Measurements from ENCODE around the gene TPCN2.
"Not testable (repeated sequence)": the region's sequence is repeated elsewhere in the genome, so short reads cannot be mapped to it uniquely, and the experiment has no call there.

TPCN2 gene

DNA sequence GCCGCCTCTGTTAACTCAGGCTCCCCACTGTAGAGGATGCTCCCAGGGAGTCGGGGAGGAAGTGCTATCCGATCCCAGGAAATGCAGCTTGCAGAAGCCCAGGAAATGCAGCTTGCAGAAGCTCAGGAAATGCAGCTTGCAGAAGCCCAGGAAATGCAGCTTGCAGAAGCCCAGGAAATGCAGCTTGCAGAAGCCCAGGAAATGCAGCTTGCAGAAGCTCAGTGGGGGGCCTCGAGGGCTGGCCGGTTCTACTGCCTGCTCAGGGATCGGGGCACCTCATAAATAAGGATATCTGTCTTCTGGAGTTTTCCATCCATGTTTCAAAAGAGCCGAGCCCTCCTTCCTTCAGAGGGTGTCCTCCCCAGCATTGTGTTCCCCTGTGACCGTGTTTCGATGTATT is 81.9 kb downstream of the TPCN2 start:
- no peak for DNase-seq (ENCODE audit: low spot score)

GRCh38 chr11:69131121-69131566 is 82.4 kb downstream of the TPCN2 start:
- DNase-seq (ENCODE audit: low spot score): no peak

DNA sequence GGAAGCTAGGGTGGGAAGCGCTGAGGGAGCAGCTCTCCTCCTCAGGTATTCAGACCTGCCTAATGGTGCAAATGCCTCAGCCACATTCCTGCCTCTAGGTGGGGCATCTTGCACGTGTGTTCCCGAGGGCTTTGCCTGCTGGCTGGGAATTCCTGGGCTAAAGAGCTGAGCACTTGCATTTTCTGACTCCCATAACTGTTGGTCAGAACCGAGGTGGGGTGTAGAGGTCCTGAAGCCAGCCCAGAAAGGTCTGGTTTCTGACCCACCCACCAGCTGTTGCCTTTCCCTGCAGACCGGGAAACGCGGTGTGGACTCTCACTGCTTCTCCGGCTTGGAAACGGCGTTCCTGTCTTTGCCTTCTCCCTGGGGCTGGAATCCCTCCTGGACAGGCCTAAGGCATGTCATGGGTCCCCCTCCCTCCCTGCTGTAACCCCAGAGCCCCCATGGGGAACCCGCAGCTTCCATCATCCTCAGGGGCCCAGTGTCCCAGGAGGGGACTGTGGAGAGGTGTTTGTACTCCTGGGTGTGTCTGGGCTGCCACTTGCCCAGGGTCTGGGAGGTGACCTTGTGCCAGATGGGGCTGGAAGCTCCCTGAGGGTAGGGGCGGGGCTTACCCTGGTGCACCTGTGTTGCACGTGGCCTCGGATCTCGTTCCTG is 83.0 kb downstream of the TPCN2 start:
- peak; percentile 62 for DNase-seq (ENCODE audit: low spot score)

DNA sequence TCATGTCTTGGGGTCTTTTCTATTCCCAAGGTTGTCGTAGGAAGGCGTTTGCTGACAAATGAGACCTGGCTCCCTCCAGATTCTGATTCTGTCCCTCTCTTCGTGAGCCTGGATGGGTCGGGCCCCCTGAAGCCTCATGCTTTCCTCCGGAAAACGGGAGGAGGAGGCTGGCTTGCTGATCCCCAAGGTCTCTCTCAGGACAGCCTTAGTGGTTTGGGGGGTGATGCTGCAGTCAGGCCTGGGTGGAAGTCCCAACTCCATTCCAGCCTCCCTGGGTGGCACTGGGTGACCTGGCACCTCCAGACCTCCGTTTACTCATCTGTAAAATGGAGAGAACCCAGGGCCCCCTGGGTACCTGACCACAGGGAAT is 83.6 kb downstream of the TPCN2 start:
- DNase-seq (ENCODE audit: low spot score): no peak

- DNase-seq (ENCODE audit: low spot score): no peak
These were observed 84.5 kb downstream of the TPCN2 start for GRCh38 chr11:69133251-69133650.

- DNase-seq (ENCODE audit: low spot score): not testable (repeated sequence)
These were observed 85.5 kb downstream of the TPCN2 start for GRCh38 chr11:69134182-69134581.

DNA sequence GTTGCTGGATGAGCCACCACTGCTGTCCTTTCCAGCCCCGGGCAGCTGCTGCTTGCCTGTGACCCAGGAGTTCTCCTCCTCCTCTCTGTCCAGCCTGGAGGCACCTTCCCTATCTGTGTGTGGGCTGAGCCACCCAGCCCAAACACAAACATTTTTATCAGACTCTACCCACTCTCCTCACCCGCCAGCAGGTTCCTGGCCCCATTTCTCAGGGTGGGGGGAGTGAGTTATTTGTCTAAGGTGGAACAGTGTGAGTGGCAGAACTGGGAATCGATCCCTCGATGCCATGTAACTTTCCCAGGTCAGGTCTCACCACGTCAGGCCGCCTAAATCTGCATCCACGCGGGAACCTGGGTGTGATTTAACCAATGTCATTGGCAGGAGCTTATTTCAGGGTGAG is 86.2 kb downstream of the TPCN2 start:
- no peak for DNase-seq (ENCODE audit: low spot score)

DNA sequence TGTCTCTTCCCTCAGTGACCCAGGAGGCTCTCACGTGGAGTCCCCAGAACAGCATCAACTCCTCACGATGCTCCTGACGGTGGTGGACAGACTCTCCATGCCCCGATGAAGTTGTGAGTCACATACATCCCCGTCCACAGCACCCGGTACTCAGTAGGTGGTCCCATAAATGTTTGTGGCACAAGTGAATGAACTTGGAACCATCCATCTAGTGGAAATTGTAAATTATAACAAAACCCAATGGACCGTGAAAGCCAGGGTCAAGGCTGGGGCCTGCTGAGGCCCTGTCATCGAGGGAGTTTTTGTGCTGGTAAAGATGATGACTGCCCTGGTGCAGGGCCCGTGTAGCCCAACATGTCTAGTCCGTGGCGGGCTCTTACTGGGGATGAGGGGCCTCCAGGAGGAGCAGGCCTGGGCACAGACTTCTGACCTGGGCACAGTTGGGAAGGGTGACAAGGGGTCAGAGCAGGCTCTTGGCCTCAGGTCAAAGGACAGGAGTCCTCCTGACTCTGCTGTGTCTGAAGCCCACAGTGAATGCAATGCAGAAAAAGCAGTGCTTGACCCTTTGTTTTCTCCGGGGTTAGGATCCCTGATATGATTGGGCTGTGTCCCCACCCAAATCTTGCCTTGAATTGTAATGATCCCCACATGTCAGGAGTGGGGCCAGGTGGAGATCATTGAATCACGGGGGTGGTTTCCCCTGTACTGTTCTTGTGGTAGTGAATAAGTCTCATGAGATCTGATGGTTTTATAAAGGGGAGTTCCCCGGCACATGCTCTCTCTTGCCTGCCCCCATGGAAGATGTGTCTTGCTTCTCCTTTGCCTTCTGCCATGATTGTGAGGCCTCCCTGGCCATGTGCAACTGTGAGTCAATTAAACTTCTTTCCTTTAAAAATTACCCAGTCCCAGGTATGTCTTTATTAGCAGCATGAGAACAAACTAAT is 87.0 kb downstream of the TPCN2 start:
- no peak for DNase-seq (ENCODE audit: low spot score)

- DNase-seq (ENCODE audit: low spot score): no peak
These were observed 87.7 kb downstream of the TPCN2 start for GRCh38 chr11:69136471-69136870.

DNA sequence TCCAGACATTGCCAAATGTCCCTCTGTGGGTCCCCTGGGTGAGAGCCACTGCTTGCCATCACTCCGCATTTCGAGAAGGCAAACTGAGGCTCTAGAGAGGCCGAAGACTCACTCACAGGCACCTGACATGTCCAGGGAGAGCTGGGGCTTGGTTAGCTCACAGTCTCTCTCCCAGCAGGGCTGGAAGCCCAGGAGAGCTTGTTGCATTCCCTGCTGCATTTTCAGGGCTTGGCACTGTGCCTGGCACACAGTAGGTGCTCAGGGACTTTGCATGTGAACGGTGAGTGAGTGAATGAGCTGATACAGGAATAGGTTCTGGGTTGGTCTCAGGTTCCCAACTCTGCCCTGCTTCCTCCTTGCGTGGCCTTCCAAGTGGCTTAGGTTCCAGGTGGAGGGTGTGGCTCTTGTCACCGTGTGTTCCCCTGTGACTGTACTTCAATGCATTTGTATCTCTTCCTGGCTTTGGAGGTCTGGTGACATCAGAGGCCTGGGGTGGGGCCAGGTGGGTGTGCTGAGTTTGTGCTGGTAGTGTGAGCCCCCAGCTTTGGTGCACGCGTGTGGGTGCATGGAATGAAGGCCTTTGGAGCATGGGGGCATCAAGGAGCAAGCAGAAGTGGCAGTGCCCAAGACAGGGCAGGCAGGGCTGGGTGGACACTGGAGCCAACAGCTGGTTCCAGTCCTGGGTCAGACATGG is 88.6 kb downstream of the TPCN2 start:
- DNase-seq (ENCODE audit: low spot score): no peak

DNA sequence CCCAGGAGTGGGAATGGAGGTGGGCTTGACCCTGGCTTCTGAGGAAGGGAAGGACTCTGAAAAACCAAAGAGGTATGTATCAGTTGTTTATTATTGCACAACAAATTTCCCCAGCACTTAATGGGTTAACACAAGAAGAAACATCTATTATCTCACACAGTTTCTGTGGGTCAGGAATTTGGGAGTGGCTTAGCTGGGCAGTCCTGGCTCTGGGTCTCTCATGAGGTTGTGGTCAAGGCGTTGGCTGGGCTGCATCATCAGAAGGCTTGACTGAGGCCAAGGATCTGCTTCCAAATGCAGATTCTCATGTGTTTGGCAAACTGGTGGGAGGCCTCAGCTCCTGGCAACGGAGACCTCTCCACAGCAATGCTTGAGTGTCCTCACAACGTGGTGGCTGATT is 89.5 kb downstream of the TPCN2 start:
- DNase-seq (ENCODE audit: low spot score): no peak

DNA sequence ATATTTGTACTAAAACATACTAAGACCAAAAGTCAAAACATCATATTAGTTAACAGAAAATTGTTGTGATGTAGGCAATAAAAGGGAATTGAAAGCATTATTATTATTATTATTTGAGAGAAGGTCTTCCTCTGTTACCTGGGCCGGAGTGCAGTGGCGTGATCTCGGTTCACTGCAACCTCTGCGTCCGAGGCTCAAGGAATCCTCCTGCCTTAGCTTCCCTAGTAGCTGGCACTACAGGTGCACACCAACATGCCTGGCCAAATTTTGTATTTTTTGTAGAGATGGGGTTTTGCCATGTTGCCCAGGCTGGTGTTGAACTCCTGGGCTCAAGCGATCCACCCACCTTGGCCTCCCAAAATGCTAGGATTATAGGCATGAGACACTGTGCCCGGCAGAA is 91.4 kb downstream of the TPCN2 start:
- not testable (repeated sequence) for DNase-seq (ENCODE audit: low spot score)

- DNase-seq (ENCODE audit: low spot score): no peak
These were observed 91.9 kb downstream of the TPCN2 start for GRCh38 chr11:69140635-69141034.

GRCh38 chr11:69141742-69142141 is 93.0 kb downstream of the TPCN2 start:
- DNase-seq (ENCODE audit: low spot score): no peak

- DNase-seq (ENCODE audit: low spot score): no peak
These were observed 94.2 kb downstream of the TPCN2 start for GRCh38 chr11:69142895-69143294.

- no peak for DNase-seq (ENCODE audit: low spot score)
These were observed 95.8 kb downstream of the TPCN2 start for GRCh38 chr11:69144316-69145049.

GRCh38 chr11:69145050-69145380 is 96.3 kb downstream of the TPCN2 start:
- DNase-seq (ENCODE audit: low spot score): no peak

GRCh38 chr11:69148377-69148762 is 99.6 kb downstream of the TPCN2 start:
- DNase-seq (ENCODE audit: low spot score): no peak

DNA sequence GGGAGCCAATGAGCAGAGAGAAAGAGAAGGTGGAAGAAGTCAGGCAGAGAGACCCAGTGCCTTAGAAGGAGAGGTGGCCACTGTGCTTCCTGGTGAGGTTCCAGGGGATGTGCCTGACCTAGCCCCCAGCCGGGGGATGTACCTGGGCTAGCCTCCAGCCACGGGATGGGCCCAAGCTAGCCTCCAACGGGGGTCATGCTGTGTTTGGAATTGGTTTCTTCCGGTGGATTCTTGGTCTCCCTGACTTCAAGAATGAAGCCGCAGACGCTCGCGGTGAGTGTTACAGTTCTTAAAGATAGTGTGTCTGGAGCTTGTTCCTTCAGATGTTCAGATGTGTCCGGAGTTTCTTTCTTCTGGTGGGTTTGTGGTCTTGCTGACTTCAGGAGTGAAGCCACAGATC is 100.1 kb downstream of the TPCN2 start:
- no peak for DNase-seq (ENCODE audit: low spot score)

GRCh38 chr11:69149338-69150045 is 100.8 kb downstream of the TPCN2 start:
- DNase-seq (ENCODE audit: low spot score): not testable (repeated sequence)

GRCh38 chr11:69150175-69150574 is 101.4 kb downstream of the TPCN2 start:
- no peak for DNase-seq (ENCODE audit: low spot score)

GRCh38 chr11:69151836-69152235 is 103.1 kb downstream of the TPCN2 start:
- DNase-seq (ENCODE audit: low spot score): no peak

All from kidney capillary endothelial cell (primary cell).